CD4-positive, CD25-positive, alpha-beta regulatory T cell (primary cell): ENCODE measurements around the gene NBR1. TPM values are rescaled to one million over a fixed set of nuclear protein-coding genes. Genes with fewer than 3 reads are reported as not detected.
"Not testable (repeated sequence)": the region's sequence is repeated elsewhere in the genome, so short reads cannot be mapped to it uniquely, and the experiment has no call there.

Experiments used
- ATAC-seq, 2 donors: fragments of 150-1000 bp; cut with Tn5 transposase; one replicate each; pipeline ENCODE4 v1.10.0; 2021; ENCODE audit warnings: low read depth in 2 of 2, moderate number of reproducible peaks in 2 of 2, moderate library complexity in 1 of 2
- DNase-seq, 3 donors: peaks; one replicate each; pipeline versions ENCODE4 v3.0.0 to v3.0.0-alpha.2; 2012 to 2022; ENCODE audit warnings: mixed read lengths in 1 of 3
- H3K27ac ChIP-seq: one replicate; pipeline ENCODE4 v1.7.0; 2013; ENCODE audit warnings: mild to moderate bottlenecking, low read length; ENCODE audit not compliant: insufficient read depth, poor library complexity, severe bottlenecking
- H3K27me3 ChIP-seq: one replicate; pipeline ENCODE4 v1.7.0; 2013; ENCODE audit warnings: low read length; ENCODE audit not compliant: control insufficient read depth, insufficient read depth
- H3K36me3 ChIP-seq: one replicate; pipeline ENCODE4 v1.7.0; 2013; ENCODE audit warnings: mild to moderate bottlenecking, low read length, moderate library complexity; ENCODE audit not compliant: control insufficient read depth, insufficient read depth
- H3K4me1 ChIP-seq: 2 replicates; pipeline ENCODE4 v1.7.0; 2013; ENCODE audit warnings: mild to moderate bottlenecking, low read length; ENCODE audit not compliant: insufficient read depth, control insufficient read depth, poor library complexity, severe bottlenecking
- H3K4me3 ChIP-seq: one replicate; pipeline ENCODE4 v1.7.0; 2013; ENCODE audit warnings: low read depth, mild to moderate bottlenecking, low read length, moderate library complexity
- H3K9me3 ChIP-seq, 2 experiments: 1 replicate in 1 of 2; 2 replicates in 1 of 2; pipeline ENCODE4 v1.7.0; 2013; ENCODE audit warnings: low read length in 2 of 2, mild to moderate bottlenecking in 1 of 2, moderate library complexity in 1 of 2; ENCODE audit not compliant: control insufficient read depth in 2 of 2
- H3K27ac Mint-ChIP-seq, 3 donors: one replicate each; pipeline ENCODE4 v1.8.0; 2020 to 2022; ENCODE audit warnings: mild to moderate bottlenecking in 3 of 3, mixed read lengths in 3 of 3, moderate library complexity in 2 of 3
- H3K27me3 Mint-ChIP-seq: one replicate; pipeline ENCODE4 v1.8.0; 2022; ENCODE audit warnings: mild to moderate bottlenecking, mixed read lengths
- H3K36me3 Mint-ChIP-seq: one replicate; pipeline ENCODE4 v1.8.0; 2020; ENCODE audit warnings: mixed read lengths
- H3K4me1 Mint-ChIP-seq, 4 donors: one replicate each; pipeline ENCODE4 v1.8.0; 2020 to 2022; ENCODE audit warnings: mixed read lengths in 4 of 4, mild to moderate bottlenecking in 1 of 4
- H3K4me3 Mint-ChIP-seq, 4 donors: one replicate each; pipeline ENCODE4 v1.8.0; 2020 to 2022; ENCODE audit warnings: mild to moderate bottlenecking in 4 of 4, mixed read lengths in 4 of 4, moderate library complexity in 3 of 4
- H3K9me3 Mint-ChIP-seq, 7 donors: one replicate each; pipeline ENCODE4 v1.8.0; 2020 to 2022; ENCODE audit warnings: mixed read lengths in 7 of 7, mild to moderate bottlenecking in 3 of 7, moderate library complexity in 2 of 7
- polyA plus RNA-seq, 4 donors: library from polyadenylated mRNA; unstranded; fragments of 300-500 nt; fragmentation: Illumina TruSeq; gene quantifications; one replicate each; pipeline ENCODE4 v1.2.3, GENCODE V29; 2021
- total RNA-seq: library from RNA; stranded (reverse); gene quantifications from one replicate; pipeline ENCODE4 v1.2.3, GENCODE V29; 2022

The NBR1 gene
- total and polyA plus RNA-seq, 5 donors from 2014 or later: 65.0 to 104 (median 94.6) TPM

DNA sequence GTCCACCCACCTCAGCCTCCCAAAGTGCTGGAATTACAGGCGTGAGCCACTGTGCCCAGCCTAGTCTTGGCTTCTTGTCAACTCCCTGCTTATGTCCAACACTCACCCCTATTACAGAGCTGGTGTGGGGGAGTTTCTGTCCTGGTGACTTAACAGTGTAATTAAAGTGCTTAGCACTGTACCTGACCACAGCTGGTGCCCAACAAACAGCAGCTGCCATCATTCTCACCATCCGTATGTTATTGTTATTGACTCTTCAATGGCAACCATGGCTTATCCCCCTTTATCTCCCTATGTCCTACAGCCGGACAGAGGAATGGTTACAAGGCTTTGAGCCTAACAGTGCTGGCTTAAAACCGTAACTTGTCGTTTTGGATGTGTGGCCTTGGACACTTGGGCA, 28.9 kb upstream of the NBR1 start:
- H3K36me3 ChIP-seq: no peaks in the 10 kb centered on the region
- H3K27ac ChIP-seq: no peak overlapping the region
- no peaks in the 10 kb centered on the region for H3K9me3 ChIP-seq
- no peaks in the 10 kb centered on the region for H3K4me1 ChIP-seq
- no peaks in the 10 kb centered on the region for H3K27me3 Mint-ChIP-seq
- H3K27ac Mint-ChIP-seq: no peak overlapping the region
- H3K4me3 ChIP-seq: no peak overlapping the region
- no peak overlapping the region for H3K4me3 Mint-ChIP-seq
- DNase-seq (no peak), ATAC-seq (no peak)
- no peaks in the 10 kb centered on the region for H3K27me3 ChIP-seq
- no peaks in the 10 kb centered on the region for H3K9me3 Mint-ChIP-seq
- H3K36me3 Mint-ChIP-seq: peaks cover 18% of the 10 kb centered on the region
- H3K4me1 Mint-ChIP-seq: peaks cover 0 to 2% (median 0%) of the 10 kb centered on the region in 4 donors

DNA sequence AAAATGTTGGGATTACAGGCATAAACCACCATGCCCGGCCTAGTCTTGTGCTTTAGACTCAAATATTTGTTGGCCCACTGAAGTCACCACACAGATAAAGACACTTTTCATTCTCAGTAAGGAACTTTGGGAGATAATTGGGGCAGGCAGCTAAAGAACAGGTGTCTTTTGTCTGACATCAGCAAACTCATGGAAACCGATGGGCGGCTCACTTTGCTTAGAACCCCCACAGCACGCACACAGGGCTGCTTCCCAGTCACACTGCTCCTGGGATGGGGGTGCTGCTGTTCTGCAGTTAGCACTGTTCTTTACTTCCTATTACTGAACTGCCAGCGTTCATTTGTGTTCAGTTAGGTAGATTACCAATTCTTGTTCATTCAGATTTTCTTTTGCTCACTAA, 27.8 kb upstream of the NBR1 start:
- DNase-seq: no peak
- H3K9me3 Mint-ChIP-seq: no peaks in the 10 kb centered on the region
- H3K4me1 Mint-ChIP-seq: peaks cover 0 to 2% (median 0%) of the 10 kb centered on the region in 4 donors
- no peak overlapping the region for H3K27ac ChIP-seq
- no peak overlapping the region for H3K27ac Mint-ChIP-seq
- no peaks in the 10 kb centered on the region for H3K27me3 Mint-ChIP-seq
- H3K4me3 Mint-ChIP-seq: no peak overlapping the region
- no peaks in the 10 kb centered on the region for H3K27me3 ChIP-seq
- no peaks in the 10 kb centered on the region for H3K4me1 ChIP-seq
- ATAC-seq: no peak
- H3K36me3 ChIP-seq: no peaks in the 10 kb centered on the region
- H3K9me3 ChIP-seq: no peaks in the 10 kb centered on the region
- no peak overlapping the region for H3K4me3 ChIP-seq
- peaks cover 18% of the 10 kb centered on the region for H3K36me3 Mint-ChIP-seq

GRCh38 chr17:43146649-43147048, 24.4 kb upstream of the NBR1 start:
- Mint-ChIP-seq H3K9me3 (no peaks in the 10 kb centered on the region), H3K4me1 (no peaks in the 10 kb centered on the region), H3K4me3 (no peak overlapping the region), H3K36me3 (peaks cover 9% of the 10 kb centered on the region), H3K27ac (no peak overlapping the region), H3K27me3 (no peaks in the 10 kb centered on the region)
- ATAC-seq (no peak), DNase-seq (no peak)
- H3K9me3 ChIP-seq: no peaks in the 10 kb centered on the region
- H3K4me3 ChIP-seq: no peak overlapping the region
- no peak overlapping the region for H3K27ac ChIP-seq
- H3K4me1 ChIP-seq: no peaks in the 10 kb centered on the region
- H3K36me3 ChIP-seq: no peaks in the 10 kb centered on the region
- no peaks in the 10 kb centered on the region for H3K27me3 ChIP-seq

DNA sequence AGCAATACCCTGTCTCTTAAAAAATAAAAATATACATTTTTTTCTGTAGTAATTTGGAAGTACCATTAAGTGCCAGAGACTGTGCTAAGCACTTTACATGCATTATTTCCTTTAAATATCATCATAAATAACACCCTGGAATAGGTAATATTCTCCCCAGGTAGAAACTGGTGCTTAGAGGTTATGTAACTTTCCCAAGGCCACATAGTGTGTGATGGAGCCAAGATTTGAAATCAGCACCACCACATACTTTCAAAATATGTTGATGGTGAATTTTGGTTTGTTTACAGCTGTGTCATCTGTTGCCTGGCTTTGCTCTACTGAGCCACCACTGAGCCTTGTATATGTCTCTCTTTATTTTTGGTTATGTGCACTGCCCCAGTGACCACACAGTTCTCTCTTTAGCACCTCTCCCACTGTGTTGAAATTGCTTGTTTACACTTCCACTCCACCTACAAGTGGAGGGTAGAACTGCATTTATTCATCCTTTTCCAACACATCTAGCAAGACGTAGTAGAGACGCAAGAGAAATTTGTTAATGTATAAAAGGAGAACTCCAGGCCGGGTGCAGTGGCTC, 19.0 kb upstream of the NBR1 start:
- Histone ChIP-seq H3K4me1 (no peaks in the 10 kb centered on the region), H3K27ac (no peak overlapping the region), H3K9me3 (no peaks in the 10 kb centered on the region), H3K4me3 (no peak overlapping the region), H3K36me3 (peaks cover 3% of the 10 kb centered on the region), H3K27me3 (no peaks in the 10 kb centered on the region)
- Mint-ChIP-seq H3K27ac (no peak overlapping the region), H3K27me3 (no peaks in the 10 kb centered on the region), H3K9me3 (peaks cover 0 to 6% (median 0%) of the 10 kb centered on the region in 7 donors), H3K4me3 (no peak overlapping the region), H3K36me3 (peaks cover 12% of the 10 kb centered on the region), H3K4me1 (no peaks in the 10 kb centered on the region)
- no peak for DNase-seq
- ATAC-seq: no peak

DNA sequence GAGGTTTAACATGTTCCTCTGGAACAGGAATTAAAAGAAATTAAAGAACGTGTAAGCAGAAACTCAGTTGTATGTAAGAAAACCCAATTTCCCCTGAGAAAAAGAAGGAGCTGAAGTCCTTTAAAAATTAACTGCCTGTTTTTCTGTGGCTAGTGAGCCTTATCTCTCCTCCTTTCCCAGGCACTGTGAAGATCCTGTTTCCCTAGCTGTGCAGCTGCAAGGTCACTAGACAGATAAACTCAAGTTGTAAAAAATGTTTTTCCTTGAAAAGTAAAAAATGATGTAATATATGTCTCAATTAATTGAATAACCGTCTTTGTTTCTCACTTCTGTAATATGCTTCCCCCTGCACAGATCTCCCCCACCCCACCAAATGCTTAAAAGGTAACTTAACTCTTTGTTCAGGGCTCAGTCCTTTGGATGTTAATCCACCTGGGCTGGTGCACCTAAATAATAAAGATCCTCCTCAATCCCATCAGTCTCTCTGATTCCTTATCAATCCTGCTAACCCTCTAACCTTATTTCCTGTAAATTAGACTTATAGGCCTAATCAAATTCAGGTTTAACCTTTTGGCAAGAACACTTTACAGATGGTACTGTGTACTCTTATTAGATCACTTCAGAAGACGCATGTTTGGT, 17.7 kb upstream of the NBR1 start:
- not testable (repeated sequence) for H3K9me3 ChIP-seq, ATAC-seq, H3K27me3 Mint-ChIP-seq, H3K27me3 ChIP-seq, H3K27ac ChIP-seq, H3K4me1 ChIP-seq, H3K4me3 ChIP-seq, DNase-seq, H3K36me3 ChIP-seq, H3K4me1 Mint-ChIP-seq, H3K9me3 Mint-ChIP-seq, H3K27ac Mint-ChIP-seq, H3K4me3 Mint-ChIP-seq
- H3K36me3 Mint-ChIP-seq: peaks cover 12% of the 10 kb centered on the region

GRCh38 chr17:43155666-43156065, 15.3 kb upstream of the NBR1 start:
- Mint-ChIP-seq H3K9me3 (peaks cover 0 to 6% (median 0%) of the 10 kb centered on the region in 7 donors), H3K36me3 (peaks cover 16% of the 10 kb centered on the region), H3K27me3 (no peaks in the 10 kb centered on the region), H3K4me1 (peaks cover 0 to 4% (median 0%) of the 10 kb centered on the region in 4 donors), H3K4me3 (no peak overlapping the region), H3K27ac (no peak overlapping the region)
- Histone ChIP-seq H3K4me1 (no peaks in the 10 kb centered on the region), H3K27me3 (no peaks in the 10 kb centered on the region), H3K27ac (no peak overlapping the region), H3K36me3 (peaks cover 3% of the 10 kb centered on the region), H3K4me3 (no peak overlapping the region), H3K9me3 (no peaks in the 10 kb centered on the region)
- no peak for DNase-seq
- no peak for ATAC-seq

- ATAC-seq, H3K27me3 ChIP-seq, H3K9me3 Mint-ChIP-seq, H3K27ac Mint-ChIP-seq, H3K4me3 ChIP-seq, H3K27ac ChIP-seq, H3K4me1 ChIP-seq, H3K27me3 Mint-ChIP-seq, DNase-seq, H3K9me3 ChIP-seq, H3K4me1 Mint-ChIP-seq, H3K36me3 ChIP-seq, H3K4me3 Mint-ChIP-seq: not testable (repeated sequence)
- peaks cover 14% of the 10 kb centered on the region for H3K36me3 Mint-ChIP-seq
Measured at GRCh38 chr17:43159232-43159631, 11.8 kb upstream of the NBR1 start.

- not testable (repeated sequence) for H3K27ac ChIP-seq, H3K27ac Mint-ChIP-seq
Measured at GRCh38 chr17:43159957-43160356, 11.1 kb upstream of the NBR1 start.

More at GRCh38 chr17:43159957-43160356, 11.1 kb upstream of the NBR1 start:
- H3K36me3 ChIP-seq, H3K27me3 Mint-ChIP-seq, H3K4me3 ChIP-seq, H3K4me1 ChIP-seq, DNase-seq, H3K4me3 Mint-ChIP-seq, H3K27me3 ChIP-seq, ATAC-seq, H3K9me3 Mint-ChIP-seq, H3K4me1 Mint-ChIP-seq, H3K9me3 ChIP-seq: not testable (repeated sequence)
- H3K36me3 Mint-ChIP-seq: peaks cover 13% of the 10 kb centered on the region
